Measurements from ENCODE around the gene LRTM1. TPM values are rescaled to one million over a fixed set of nuclear protein-coding genes. Genes with fewer than 3 reads are reported as not detected.

The LRTM1 gene
- polyA plus RNA-seq, 3 donors = not detected

GRCh38 chr3:54889731-54890130 is 38.1 kb downstream of the LRTM1 start:
- no peaks in the 10 kb centered on the region for H3K36me3 Mint-ChIP-seq
- Histone ChIP-seq H2AFZ (ENCODE audit: insufficient read depth, low read depth, low read length, poor library complexity, severe bottlenecking) (no peak overlapping the region), H3K36me3 (replicated peaks in 1 of 2; ENCODE audit: control insufficient read depth in 1 of 2, insufficient read depth in 2 of 2, low read length in 2 of 2) (no peaks in the 10 kb centered on the region), H3K27me3 (ENCODE audit: control insufficient read depth in 2 of 2, insufficient read depth in 2 of 2, low read length in 2 of 2) (no peaks in the 10 kb centered on the region), H3K9me3 (replicated peaks in 1 of 2; ENCODE audit: control insufficient read depth in 1 of 2, insufficient read depth in 1 of 2, low read length in 2 of 2) (no peaks in the 10 kb centered on the region), H4K20me1 (ENCODE audit: insufficient read depth, low read length) (no peaks in the 10 kb centered on the region), H3K79me2 (ENCODE audit: insufficient read depth, low read length) (no peaks in the 10 kb centered on the region), H3K9ac (ENCODE audit: insufficient read depth, low read length, poor library complexity, severe bottlenecking) (no peak overlapping the region), H3K4me2 (replicated peaks; ENCODE audit: extremely low read depth, low read length, poor library complexity, severe bottlenecking) (no peak overlapping the region), H3K27ac (ENCODE audit: low read depth in 1 of 2, low read length in 2 of 2) (no peak overlapping the region), H3K4me3 (replicated peaks in 1 of 3; ENCODE audit: low read depth in 2 of 3, low read length in 3 of 3) (no peak overlapping the region), H3K4me1 (ENCODE audit: control insufficient read depth in 1 of 2, insufficient read depth in 2 of 2, low read length in 2 of 2) (no peaks in the 10 kb centered on the region)
- peaks cover 0 to 5% (median 4%) of the 10 kb centered on the region in 7 donors for H3K9me3 Mint-ChIP-seq
- no peak overlapping the region for H3K4me3 Mint-ChIP-seq
- intact Hi-C loops (cut with micrococcal nuclease) = no loop called here
- peaks cover 2 to 10% (median 3%) of the 10 kb centered on the region in 3 donors for H3K27me3 Mint-ChIP-seq (ENCODE audit: low read depth in 3 of 3)
- WGBS (ENCODE audit: insufficient coverage) = 86% methylated on average over 1 of the region's 3 CpGs
- H3K27ac Mint-ChIP-seq = no peak overlapping the region
- no peak for DNase-seq
- no peak for TF ChIP-seq CTCF (IDR thresholded peaks at IDR 0.05)
- no peaks in the 10 kb centered on the region for H3K4me1 Mint-ChIP-seq

GRCh38 chr3:54888873-54889272 is 39.0 kb downstream of the LRTM1 start:
- no peaks in the 10 kb centered on the region for H3K36me3 Mint-ChIP-seq
- 100% methylated on average over 1 of the region's 1 CpG for WGBS (ENCODE audit: insufficient coverage)
- H3K4me3 ChIP-seq (replicated peaks in 1 of 3; ENCODE audit: low read depth in 2 of 3, low read length in 3 of 3) = no peak overlapping the region

More at GRCh38 chr3:54888873-54889272, 39.0 kb downstream of the LRTM1 start:
- H3K9me3 Mint-ChIP-seq = peaks cover 0 to 5% (median 4%) of the 10 kb centered on the region in 7 donors
- H3K27ac Mint-ChIP-seq = no peak overlapping the region
- no peaks in the 10 kb centered on the region for H3K4me1 Mint-ChIP-seq
- Histone ChIP-seq H4K20me1 (ENCODE audit: insufficient read depth, low read length) (no peaks in the 10 kb centered on the region), H3K36me3 (replicated peaks in 1 of 2; ENCODE audit: control insufficient read depth in 1 of 2, insufficient read depth in 2 of 2, low read length in 2 of 2) (no peaks in the 10 kb centered on the region), H3K4me1 (ENCODE audit: control insufficient read depth in 1 of 2, insufficient read depth in 2 of 2, low read length in 2 of 2) (no peaks in the 10 kb centered on the region), H2AFZ (ENCODE audit: insufficient read depth, low read depth, low read length, poor library complexity, severe bottlenecking) (no peak overlapping the region), H3K27me3 (ENCODE audit: control insufficient read depth in 2 of 2, insufficient read depth in 2 of 2, low read length in 2 of 2) (no peaks in the 10 kb centered on the region), H3K9me3 (replicated peaks in 1 of 2; ENCODE audit: control insufficient read depth in 1 of 2, insufficient read depth in 1 of 2, low read length in 2 of 2) (no peaks in the 10 kb centered on the region), H3K9ac (ENCODE audit: insufficient read depth, low read length, poor library complexity, severe bottlenecking) (no peak overlapping the region), H3K4me2 (replicated peaks; ENCODE audit: extremely low read depth, low read length, poor library complexity, severe bottlenecking) (no peak overlapping the region), H3K79me2 (ENCODE audit: insufficient read depth, low read length) (no peaks in the 10 kb centered on the region), H3K27ac (ENCODE audit: low read depth in 1 of 2, low read length in 2 of 2) (no peak overlapping the region)
- no peak for DNase-seq
- TF ChIP-seq CTCF (IDR thresholded peaks at IDR 0.05) = no peak
- no peak overlapping the region for H3K4me3 Mint-ChIP-seq
- peaks cover 3 to 9% (median 3%) of the 10 kb centered on the region in 3 donors for H3K27me3 Mint-ChIP-seq (ENCODE audit: low read depth in 3 of 3)
- intact Hi-C loops (cut with micrococcal nuclease) = no loop called here

Data from CD14-positive monocyte (primary cell).